H1 (cell line): ENCODE measurements around the gene USP6. TPM values are rescaled to one million over a fixed set of nuclear protein-coding genes. Genes with fewer than 3 reads are reported as not detected.
A peak's percentile ranks its signal among the peaks of the same experiment; 100 is the strongest.

Source experiments
- CTCF ChIA-PET: fragments of 300-600 bp; sonication (Branson Sonifier 250); formaldehyde crosslinking; loops from one replicate; lab custom pipeline; 2021; ENCODE audit not compliant: partially characterized antibody; lab: Charles Lee
- POLR2A ChIA-PET: fragments of 300-600 bp; sonication (Branson Sonifier 250); formaldehyde crosslinking; loops from one replicate; lab custom pipeline; 2021; ENCODE audit warnings: inconsistent platforms; ENCODE audit not compliant: partially characterized antibody; lab: Charles Lee
- DNase-seq, 2 experiments: peaks; one replicate each; pipeline versions ENCODE4 v3.0.0 to v3.0.0-alpha.2; 2010 to 2022; ENCODE audit warnings: low spot score in 2 of 2, low read depth in 1 of 2, mixed read lengths in 1 of 2
- FAIRE-seq: peaks from 2 replicates; lab custom pipeline; 2011; peaks lifted over from hg19 to GRCh38; lab: Jason Lieb, UNC
- H2AFZ ChIP-seq: 2 replicates; pipeline ENCODE4 v1.8.1; 2012; ENCODE audit warnings: low read length, inconsistent platforms
- H2AK5ac ChIP-seq: 2 replicates; pipeline ENCODE4 v1.6.1; 2013; ENCODE audit warnings: low read depth, low read length
- H2BK120ac ChIP-seq: replicated peaks from 2 replicates; pipeline ENCODE3; 2013; ENCODE audit warnings: low read depth, low read length, inconsistent platforms
- H2BK12ac ChIP-seq: 2 replicates; pipeline ENCODE4 v1.6.1; 2013; ENCODE audit warnings: low read depth, low read length
- H2BK15ac ChIP-seq: 2 replicates; pipeline ENCODE4 v1.6.1; 2013; ENCODE audit warnings: low read length
- H2BK20ac ChIP-seq: 2 replicates; pipeline ENCODE4 v1.6.1; 2013; ENCODE audit warnings: low read length
- H2BK5ac ChIP-seq: 2 replicates; pipeline ENCODE4 v1.6.1; 2013; ENCODE audit warnings: low read depth, low read length
- H3K14ac ChIP-seq: 2 replicates; pipeline ENCODE4 v1.6.1; 2013; ENCODE audit warnings: inconsistent platforms; ENCODE audit not compliant: insufficient read length
- H3K18ac ChIP-seq: 2 replicates; pipeline ENCODE4 v1.6.1; 2013; ENCODE audit warnings: low read length; ENCODE audit errors: extremely low read depth
- H3K23ac ChIP-seq: 2 replicates; pipeline ENCODE4 v1.6.1; 2013; ENCODE audit warnings: inconsistent platforms; ENCODE audit not compliant: insufficient read length
- H3K23me2 ChIP-seq: 2 replicates; pipeline ENCODE4 v1.6.1; 2013; ENCODE audit warnings: low read depth, low read length
- H3K27ac ChIP-seq: 2 replicates; pipeline ENCODE4 v1.6.1; 2011; ENCODE audit warnings: low read depth, low read length, inconsistent platforms
- H3K27me3 ChIP-seq, 4 experiments: replicated peaks in 1 of 4; 1 replicate in 1 of 4; 2 replicates in 3 of 4; pipeline versions ENCODE4 v1.6.1 to v1.8.1; 2011 to 2013; ENCODE audit warnings: low read length in 3 of 4, mild to moderate bottlenecking in 3 of 4, inconsistent platforms in 2 of 4, mixed read lengths in 2 of 4, moderate library complexity in 1 of 4; ENCODE audit not compliant: control insufficient read depth in 3 of 4, insufficient read depth in 3 of 4; ENCODE audit errors: extremely low read depth in 1 of 4
- H3K36me3 ChIP-seq, 4 experiments: 2 replicates each; pipeline versions ENCODE4 v1.6.1 to v1.8.1; 2011 to 2013; ENCODE audit warnings: mild to moderate bottlenecking in 4 of 4, low read length in 3 of 4, moderate library complexity in 2 of 4, control low read depth in 1 of 4, inconsistent platforms in 1 of 4; ENCODE audit not compliant: insufficient read depth in 4 of 4, control insufficient read depth in 2 of 4
- H3K4ac ChIP-seq: replicated peaks from 2 replicates; pipeline ENCODE3; 2013; ENCODE audit warnings: low read length, low read depth, mixed read lengths, inconsistent platforms; ENCODE audit not compliant: insufficient read length
- H3K4me1 ChIP-seq, 4 experiments: replicated peaks in 1 of 4; 1 replicate in 1 of 4; 2 replicates in 3 of 4; pipeline versions ENCODE4 v1.6.1 to v1.8.1; 2011 to 2013; ENCODE audit warnings: low read length in 3 of 4, inconsistent platforms in 2 of 4, mixed read lengths in 1 of 4; ENCODE audit not compliant: insufficient read depth in 4 of 4, control insufficient read depth in 3 of 4
- H3K4me2 ChIP-seq, 2 experiments: 2 replicates each; pipeline versions ENCODE4 v1.6.1 to v1.8.1; 2011 to 2013; ENCODE audit warnings: low read depth in 2 of 2, low read length in 2 of 2, control low read depth in 1 of 2, inconsistent platforms in 1 of 2, mild to moderate bottlenecking in 1 of 2; ENCODE audit not compliant: insufficient read depth in 1 of 2
- H3K4me3 ChIP-seq, 4 experiments: fragments of 200-600, 300-600 bp in 1 of 4; sonication (generic), shearing (Covaris generic), sonication (Bioruptor Twin) in 1 of 4; 2 replicates each; pipeline versions ENCODE4 v1.5.1 to v1.8.1; 2011 to 2016; ENCODE audit warnings: low read length in 4 of 4, low read depth in 3 of 4, control low read depth in 2 of 4, inconsistent platforms in 2 of 4, mild to moderate bottlenecking in 2 of 4, mixed read lengths in 1 of 4, moderate library complexity in 1 of 4; ENCODE audit not compliant: insufficient read depth in 2 of 4; ENCODE audit errors: extremely low read depth in 1 of 4
- H3K56ac ChIP-seq: replicated peaks from 2 replicates; pipeline ENCODE3; 2013; ENCODE audit warnings: low read depth, mild to moderate bottlenecking, mixed read lengths, low read length, inconsistent platforms; ENCODE audit not compliant: insufficient read length
- H3K79me1 ChIP-seq: 2 replicates; pipeline ENCODE4 v1.6.1; 2013; ENCODE audit warnings: low read depth, low read length, control low read depth
- H3K79me2 ChIP-seq, 2 experiments: 2 replicates each; pipeline versions ENCODE4 v1.6.1 to v1.8.1; 2012 to 2013; ENCODE audit warnings: low read length in 2 of 2, mild to moderate bottlenecking in 2 of 2, inconsistent platforms in 1 of 2; ENCODE audit not compliant: insufficient read depth in 2 of 2, control insufficient read depth in 1 of 2
- H3K9ac ChIP-seq, 4 experiments: replicated peaks in 1 of 4; 1 replicate in 1 of 4; 2 replicates in 3 of 4; pipeline versions ENCODE4 v1.6.1 to v1.8.1; 2011 to 2013; ENCODE audit warnings: low read depth in 3 of 4, low read length in 3 of 4, control low read depth in 2 of 4, mild to moderate bottlenecking in 2 of 4, moderate library complexity in 2 of 4, inconsistent platforms in 1 of 4; ENCODE audit errors: extremely low read depth in 1 of 4
- H3K9me3 ChIP-seq, 2 experiments: 2 replicates each; pipeline versions ENCODE4 v1.6.1 to v1.8.1; 2012 to 2013; ENCODE audit warnings: mild to moderate bottlenecking in 2 of 2, moderate library complexity in 2 of 2, control low read depth in 1 of 2, inconsistent platforms in 1 of 2, low read depth in 1 of 2, low read length in 1 of 2, mixed read lengths in 1 of 2; ENCODE audit not compliant: insufficient read depth in 2 of 2
- H4K20me1 ChIP-seq, 2 experiments: replicated peaks in 1 of 2; 2 replicates each; pipeline versions ENCODE3 to v1.8.1; 2011 to 2013; ENCODE audit warnings: inconsistent platforms in 2 of 2, low read length in 2 of 2, mild to moderate bottlenecking in 1 of 2; ENCODE audit not compliant: insufficient read depth in 2 of 2, control insufficient read depth in 1 of 2
- H4K5ac ChIP-seq: 2 replicates; pipeline ENCODE4 v1.6.1; 2013; ENCODE audit warnings: low read length, low read depth, mixed read lengths, inconsistent platforms; ENCODE audit not compliant: insufficient read length
- H4K8ac ChIP-seq: 2 replicates; pipeline ENCODE4 v1.8.0; 2013; ENCODE audit warnings: mild to moderate bottlenecking, moderate library complexity, low read length, inconsistent platforms; ENCODE audit not compliant: insufficient read depth; ENCODE audit errors: extremely low read depth
- H4K91ac ChIP-seq: replicated peaks from 2 replicates; pipeline ENCODE3; 2013; ENCODE audit warnings: low read length, mixed read lengths, inconsistent platforms; ENCODE audit not compliant: insufficient read length
- CEBPB ChIP-seq: IDR thresholded peaks from 2 replicates; pipeline ENCODE4 v1.6.1; 2012; ENCODE audit warnings: low read depth, low read length
- CTCF ChIP-seq, 3 experiments: IDR thresholded peaks; 1 replicate in 2 of 3; 2 replicates in 1 of 3; pipeline versions ENCODE4 v1.5.1 to v1.6.1; 2011; ENCODE audit warnings: low read length in 3 of 3, mild to moderate bottlenecking in 3 of 3, inconsistent platforms in 2 of 3, low read depth in 1 of 3, moderate library complexity in 1 of 3; ENCODE audit not compliant: insufficient read depth in 1 of 3; ENCODE audit errors: control extremely low read depth in 1 of 3
- GTF2F1 ChIP-seq: IDR thresholded peaks from 2 replicates; pipeline ENCODE4 v1.6.1; 2012; ENCODE audit warnings: low read depth, low read length, improper control_type of control experiment, borderline replicate concordance
- KDM4A ChIP-seq: IDR thresholded peaks from one replicate; pipeline ENCODE4 v1.7.1; 2012; ENCODE audit warnings: low read depth, mild to moderate bottlenecking, moderate library complexity, low read length, inconsistent platforms; ENCODE audit not compliant: severe bottlenecking
- POLR2A ChIP-seq, 2 experiments: IDR thresholded peaks; 1 replicate in 1 of 2; 2 replicates in 1 of 2; pipeline ENCODE4 v1.6.1; 2011; ENCODE audit warnings: low read depth in 2 of 2, low read length in 2 of 2, mild to moderate bottlenecking in 2 of 2; ENCODE audit errors: control extremely low read depth in 1 of 2
- RAD21 ChIP-seq, 2 experiments: IDR thresholded peaks in 1 of 2; conservative IDR thresholded peaks in 1 of 2; 2 replicates each; pipeline ENCODE4 v1.6.1; 2011; ENCODE audit warnings: low read depth in 2 of 2, low read length in 2 of 2, improper control_type of control experiment in 1 of 2, inconsistent platforms in 1 of 2, mild to moderate bottlenecking in 1 of 2, moderate library complexity in 1 of 2
- SP4 ChIP-seq: IDR thresholded peaks from 2 replicates; pipeline ENCODE4 v1.6.1; 2012; ENCODE audit warnings: low read length, inconsistent platforms
- WGBS, 2 experiments: shearing (Covaris generic) in 1 of 2; methylation state at CpG; one replicate each; pipeline versions ENCODE4 v1.1.6 to v1.1.7; 2013 to 2015; ENCODE audit warnings: low lambda C conversion rate in 2 of 2, mixed read lengths in 2 of 2, inconsistent platforms in 1 of 2, low coverage in 1 of 2, missing lambda C conversion rate in 1 of 2; ENCODE audit not compliant: insufficient replicate concordance in 2 of 2, insufficient coverage in 1 of 2, insufficient read length in 1 of 2; ENCODE audit errors: extremely low coverage in 1 of 2, missing lambda C conversion rate in 1 of 2; 5-methylcytosine and 5-hydroxymethylcytosine counted together
- polyA plus RNA-seq, 7 experiments: library from polyadenylated mRNA; depleted of rRNA in 3 of 7; stranded (reverse) in 5 of 7; unstranded in 2 of 7; fragments of >200 nt in 5 of 7; fragments of 200-250 nt in 2 of 7; gene quantifications; 1 replicate in 5 of 7; 2 replicates in 1 of 7; 4 replicates in 1 of 7; pipeline versions ENCODE4 v1.2.1 to v1.2.3, GENCODE V29; 2011 to 2013; ENCODE audit warnings: missing spikeins in 2 of 7, mixed read lengths in 2 of 7
- total RNA-seq: library from RNA; stranded (reverse); fragmentation: NEBNext Ultra II Directional; extraction: Animal tissue kit (Norgen Biotek cat#: 25700); gene quantifications from 2 replicates; pipeline ENCODE4 v1.2.1, GENCODE V29; 2021

USP6 gene
- total and polyA plus RNA-seq, 2 of the 8 experiments (the other 6 are each of a cell fraction or from before 2014, with no cell fraction given) = 0.08 to 0.32 TPM

- no peak within 1 kb of the TSS for H2BK15ac ChIP-seq
- H3K18ac ChIP-seq = peak within 1 kb of the TSS; percentile 84; the same call in 1 of the 2 replicates
- H2BK12ac ChIP-seq = no peak within 1 kb of the TSS
- H2BK20ac ChIP-seq = no peak within 1 kb of the TSS
- peaks cover 27 to 30% of the 10 kb centered on the region in 2 experiments for H3K9me3 ChIP-seq
- DNase-seq = peak; percentile 85 to 98
- ChIA-PET CTCF (interaction anchor here (0.6 to 1.4 kb wide), 9 partner anchors 19 to 1721 kb away, joined by 3 to 4 read pairs (median 3); partner anchors contain the start of gene ZFP3), POLR2A (interaction anchor here (0.6 to 2.7 kb wide), 9 partner anchors 9 to 394 kb away, joined by 3 to 23 read pairs (median 3); partner anchors contain the start of gene ZNF232)
- peaks cover 2% of the 10 kb centered on the region; the same call in 1 of the 2 replicates for H3K23me2 ChIP-seq
- H2AK5ac ChIP-seq = no peak within 1 kb of the TSS
- peaks cover 0 to 33% (median 14%) of the 10 kb centered on the region in 4 experiments; a peak in 4 of 8 replicates for H3K36me3 ChIP-seq
- peak within 1 kb of the TSS; percentile 82 for H3K56ac ChIP-seq
- peak within 1 kb of the TSS; percentile 61 for H3K23ac ChIP-seq
- H2AFZ ChIP-seq = no peak within 1 kb of the TSS; the same call in 1 of the 2 replicates
- H4K8ac ChIP-seq = peak within 1 kb of the TSS; percentile 98; the same call in 1 of the 2 replicates
- peak within 1 kb of the TSS; percentile 78 for H3K4ac ChIP-seq
- H4K91ac ChIP-seq = peak within 1 kb of the TSS; percentile 96
- H4K5ac ChIP-seq = peak within 1 kb of the TSS; percentile 93
- peak within 1 kb of the TSS; percentile 69; the same call in 1 of the 2 replicates for H2BK5ac ChIP-seq
- peaks cover 0 to 3% (median 0%) of the 10 kb centered on the region in 4 experiments; a peak in 2 of 7 replicates for H3K4me1 ChIP-seq
- H3K4me2 ChIP-seq = peak within 1 kb of the TSS; percentile 51 to 81
- no peak for FAIRE-seq
- WGBS, 2 experiments = 15% methylated on average over 56 of the region's 82 CpGs; no CpG with 5 or more reads in 1 of the 2 experiments
- no peak within 1 kb of the TSS for H3K14ac ChIP-seq
- H3K79me2 ChIP-seq = peaks cover 0 to 11% of the 10 kb centered on the region in 2 experiments; a peak in 1 of 4 replicates
- peaks cover 0 to 3% of the 10 kb centered on the region in 2 experiments for H4K20me1 ChIP-seq
- H3K4me3 ChIP-seq = peak within 1 kb of the TSS; percentile 64 to 92 (median 80)
- peak within 1 kb of the TSS; percentile 73; the same call in 1 of the 2 replicates for H3K27ac ChIP-seq
- H3K9ac ChIP-seq = peak within 1 kb of the TSS; percentile 74 to 78 (median 76)
- no peaks in the 10 kb centered on the region for H3K79me1 ChIP-seq
- H2BK120ac ChIP-seq = no peak within 1 kb of the TSS
- H3K27me3 ChIP-seq = no peaks in the 10 kb centered on the region; a peak in 1 of 7 replicates
- TF ChIP-seq CTCF (IDR thresholded peaks at IDR 0.05; ENCODE audit: control extremely low read depth in 1 of 3, insufficient read depth in 1 of 3, low read depth in 1 of 3, low read length in 3 of 3) (peak; percentile 77 to 88 (median 81)), CEBPB (no peak), RAD21 (IDR thresholded peaks at IDR 0.05 in 1 of 2, conservative IDR thresholded peaks at IDR 0.05 in 1 of 2; ENCODE audit: low read depth in 2 of 2, low read length in 2 of 2) (peak in 1 of 2 experiments; percentile 32; a peak in 3 of 4 replicates), POLR2A (IDR thresholded peaks at IDR 0.05; ENCODE audit: control extremely low read depth in 1 of 2, low read depth in 2 of 2, low read length in 2 of 2) (peak; percentile 78 to 90), KDM4A (peak; percentile 84), SP4 (0 out of 2 replicates have a peak, but pooled peaks have one; percentile 52), GTF2F1 (no peak)
Measured at GRCh38 chr17:5191541-5192417, 75.9 kb downstream of the USP6 start, which contains the start of gene ZNF594. ZNF594 (minus strand) TSS chr17:5191868; CDS start chr17:5184256, 7,612 bp downstream.
